G401.6 (cell line): ENCODE data around the gene NNAT.
"Not testable (repeated sequence)": the region's sequence is repeated elsewhere in the genome, so short reads cannot be mapped to it uniquely, and the experiment has no call there.

Source experiments
- FAIRE-seq: peaks from 2 replicates; lab custom pipeline; 2012; peaks lifted over from hg19 to GRCh38; lab: Jason Lieb, UNC

Gene NNAT

DNA sequence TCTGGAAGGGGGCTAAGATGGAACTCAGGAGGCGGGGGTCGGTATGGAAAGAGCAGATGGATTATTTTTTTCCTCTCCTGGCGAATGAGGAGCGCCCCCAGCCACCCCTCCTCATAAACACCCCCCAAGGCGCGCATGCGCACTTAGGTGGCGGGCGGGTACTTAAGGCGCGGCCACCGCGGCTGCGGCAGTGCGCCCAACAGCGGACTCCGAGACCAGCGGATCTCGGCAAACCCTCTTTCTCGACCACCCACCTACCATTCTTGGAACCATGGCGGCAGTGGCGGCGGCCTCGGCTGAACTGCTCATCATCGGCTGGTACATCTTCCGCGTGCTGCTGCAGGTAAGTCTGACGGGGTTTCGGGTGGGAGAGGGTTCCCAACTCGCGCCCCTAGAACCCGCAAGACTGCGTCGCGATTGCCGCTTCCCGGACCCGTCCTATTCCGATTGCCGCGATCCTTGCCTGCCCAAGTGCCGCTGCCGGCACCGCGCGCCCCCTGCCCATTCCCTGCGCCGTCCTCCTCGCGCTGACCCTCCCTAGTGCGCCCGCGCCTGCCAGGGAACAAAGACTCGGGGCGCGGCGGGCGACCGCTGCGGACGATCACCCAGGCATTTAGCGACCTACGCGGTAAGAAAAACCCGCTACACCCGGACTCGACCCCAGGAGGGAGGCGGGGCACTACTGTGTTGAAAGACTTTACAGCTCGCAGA lies at the start of gene NNAT:
Gene NNAT (plus strand): TSS at position 190 of the 711 bp plus-strand sequence. CDS start 82 bp downstream, at position 272.
- FAIRE-seq: no peak

- no peak for FAIRE-seq
These were observed 49.3 kb upstream of the NNAT start for GRCh38 chr20:37471741-37472235.

GRCh38 chr20:37472435-37472834 lies 48.6 kb upstream of the NNAT start:
- not testable (repeated sequence) for FAIRE-seq

GRCh38 chr20:37473249-37474000 lies 47.6 kb upstream of the NNAT start:
- no peak for FAIRE-seq

DNA sequence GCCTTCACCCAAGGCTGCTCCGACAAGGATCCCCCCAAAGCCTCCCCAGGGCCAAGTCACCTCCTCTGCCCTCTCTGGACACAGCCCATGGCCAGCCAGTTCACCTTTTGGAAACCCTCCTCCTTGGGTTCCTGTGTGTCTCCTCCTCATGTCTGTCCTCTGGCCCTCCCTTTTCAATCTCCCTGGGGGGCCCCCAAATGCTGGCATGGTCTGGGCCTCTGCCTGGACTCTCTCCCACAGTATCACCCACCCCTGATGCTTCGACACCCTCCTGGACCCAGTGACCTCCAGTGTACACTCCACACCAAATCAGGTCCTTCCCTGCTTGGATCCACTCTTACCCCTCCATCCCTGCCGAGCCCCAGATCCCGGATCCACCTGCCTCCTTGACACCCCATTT lies 46.7 kb upstream of the NNAT start:
- no peak for FAIRE-seq

DNA sequence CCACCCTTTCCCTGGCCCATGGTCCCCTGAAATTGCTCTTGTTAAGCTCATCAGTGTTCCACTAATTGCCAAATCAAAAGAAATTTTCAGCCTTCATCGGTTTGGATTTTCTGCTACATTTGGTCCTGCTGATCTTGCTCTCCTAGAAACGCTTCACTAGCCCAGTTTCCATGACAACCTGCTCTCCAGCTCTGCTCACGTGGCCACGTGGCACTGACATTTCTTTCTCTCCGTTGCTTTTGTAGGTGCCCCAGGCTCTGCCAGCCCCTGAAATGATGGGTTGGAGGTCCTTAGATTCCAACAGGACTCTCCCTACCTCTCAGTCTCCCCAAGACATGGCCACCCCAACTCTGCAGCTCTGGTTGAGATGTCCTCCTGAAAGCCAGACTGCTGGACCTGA lies 45.8 kb upstream of the NNAT start:
- FAIRE-seq: no peak

- no peak for FAIRE-seq
These were observed 44.0 kb upstream of the NNAT start for GRCh38 chr20:37477041-37477440.

DNA sequence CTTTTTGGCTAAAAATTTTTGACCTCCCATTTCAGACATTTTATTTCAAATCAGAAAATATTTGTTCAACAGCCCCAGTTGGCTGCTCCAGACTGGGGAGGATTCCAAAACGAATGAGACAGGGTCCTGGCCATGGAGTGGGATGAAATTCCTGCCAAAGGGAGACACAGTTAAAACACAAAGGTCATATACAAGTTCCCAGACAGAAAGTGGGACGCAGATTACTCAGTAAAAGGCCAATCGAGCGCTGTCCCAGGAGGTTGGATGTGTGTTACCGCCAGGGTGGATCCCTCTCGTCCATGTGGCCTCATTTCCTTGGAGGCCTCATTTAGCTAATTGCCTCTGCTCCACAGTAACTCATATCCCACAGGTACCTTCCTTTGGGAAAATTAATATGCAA lies 41.8 kb upstream of the NNAT start:
- no peak for FAIRE-seq

GRCh38 chr20:37479925-37480691 lies 40.9 kb upstream of the NNAT start:
- FAIRE-seq: no peak

GRCh38 chr20:37480919-37481318 lies 40.1 kb upstream of the NNAT start:
- FAIRE-seq: no peak

DNA sequence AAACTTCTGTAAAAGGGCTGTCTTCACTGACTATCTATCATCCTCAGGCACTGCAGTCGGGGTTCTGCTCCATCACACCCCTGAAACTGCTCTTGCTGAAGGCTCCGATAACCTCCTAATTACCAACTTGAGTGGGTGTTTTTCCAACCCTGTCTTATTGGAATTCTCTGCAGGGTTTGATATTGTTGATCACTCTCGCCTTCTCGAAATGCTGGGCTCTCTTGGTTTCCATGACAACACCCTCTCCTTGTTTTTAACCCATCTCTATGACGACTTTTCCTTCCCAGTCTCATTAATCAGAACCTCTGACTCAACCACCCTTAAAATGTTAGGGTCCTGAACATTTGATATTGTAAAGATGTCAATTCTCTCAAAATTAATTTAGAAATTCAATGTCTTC lies 39.4 kb upstream of the NNAT start:
- no peak for FAIRE-seq

DNA sequence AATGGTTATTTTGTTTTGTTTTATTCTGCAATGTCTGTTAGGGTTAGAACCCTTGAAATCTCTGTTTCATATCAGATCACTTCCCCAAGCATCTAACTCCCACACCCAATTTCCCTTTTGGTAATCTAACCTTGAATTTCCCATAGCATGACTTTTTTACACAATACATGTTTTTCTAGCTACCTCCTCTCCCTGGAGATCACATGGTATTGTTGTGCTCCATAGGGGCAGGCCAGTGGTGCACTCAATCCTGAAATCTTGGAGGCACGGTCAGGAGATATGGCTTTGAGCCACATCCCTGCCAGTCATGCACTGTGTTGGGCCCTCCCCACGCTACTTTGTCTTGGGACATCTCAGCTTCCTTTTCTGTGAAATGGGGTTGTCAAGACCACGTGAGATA lies 36.7 kb upstream of the NNAT start:
- FAIRE-seq: no peak

- not testable (repeated sequence) for FAIRE-seq
These were observed 34.8 kb upstream of the NNAT start for GRCh38 chr20:37486209-37486608.

DNA sequence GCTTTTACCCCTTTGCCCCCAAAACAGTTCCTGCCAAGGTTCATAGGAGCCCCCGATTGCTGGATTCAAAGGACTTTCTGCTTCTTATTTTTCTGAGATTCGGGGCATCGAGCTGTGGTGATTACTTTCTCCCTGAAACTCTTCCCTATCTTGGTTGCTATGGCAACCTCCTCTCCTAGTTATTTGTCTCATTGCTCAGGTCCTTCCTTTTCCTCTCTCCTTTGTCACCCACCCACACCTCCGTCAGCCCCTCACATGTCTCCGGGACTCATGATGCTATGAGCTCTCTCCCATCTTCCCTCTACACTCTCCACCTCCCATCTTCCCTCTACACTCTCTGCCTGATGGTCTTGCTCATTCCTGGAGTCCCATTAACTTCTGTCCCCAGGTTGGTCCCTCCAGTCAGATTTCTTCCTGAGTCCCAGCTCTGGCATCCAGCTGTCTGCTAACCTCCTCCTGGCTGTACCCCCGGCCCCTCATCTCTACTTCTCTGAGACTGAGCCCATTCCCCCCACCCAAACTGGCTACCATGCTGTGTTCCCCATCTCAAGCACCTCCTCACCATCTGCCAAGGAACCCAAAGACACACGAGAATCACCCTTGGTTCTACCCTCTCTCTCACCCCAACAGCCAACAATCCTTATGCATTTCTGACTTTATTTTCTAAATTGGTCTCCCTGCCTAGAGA lies 30.2 kb upstream of the NNAT start:
- no peak for FAIRE-seq

- no peak for FAIRE-seq
These were observed 28.9 kb upstream of the NNAT start for GRCh38 chr20:37492096-37492625.

- FAIRE-seq: no peak
These were observed 28.1 kb upstream of the NNAT start for GRCh38 chr20:37492945-37493344.

DNA sequence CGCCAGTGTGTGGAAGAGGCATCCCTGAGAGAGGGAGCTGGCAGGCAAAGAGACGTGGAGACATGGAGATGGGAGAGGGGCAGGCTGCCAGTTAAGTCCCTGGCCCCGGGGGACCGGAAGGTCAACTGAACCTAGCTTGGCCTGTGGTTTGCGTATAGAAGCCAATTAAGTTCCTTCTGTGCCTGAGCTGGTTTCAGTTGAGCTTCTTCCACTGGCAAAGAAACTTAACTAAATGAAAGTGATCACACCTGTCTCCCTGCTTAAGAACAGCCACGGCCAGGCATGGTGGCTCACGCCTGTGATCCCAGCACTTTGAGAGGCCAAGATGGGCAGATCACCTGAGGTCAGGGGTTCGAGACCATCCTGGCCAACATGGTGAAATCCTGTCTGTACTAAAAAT lies 26.7 kb upstream of the NNAT start:
- no peak for FAIRE-seq

- FAIRE-seq: no peak
These were observed 26.3 kb upstream of the NNAT start for GRCh38 chr20:37494796-37495195.

DNA sequence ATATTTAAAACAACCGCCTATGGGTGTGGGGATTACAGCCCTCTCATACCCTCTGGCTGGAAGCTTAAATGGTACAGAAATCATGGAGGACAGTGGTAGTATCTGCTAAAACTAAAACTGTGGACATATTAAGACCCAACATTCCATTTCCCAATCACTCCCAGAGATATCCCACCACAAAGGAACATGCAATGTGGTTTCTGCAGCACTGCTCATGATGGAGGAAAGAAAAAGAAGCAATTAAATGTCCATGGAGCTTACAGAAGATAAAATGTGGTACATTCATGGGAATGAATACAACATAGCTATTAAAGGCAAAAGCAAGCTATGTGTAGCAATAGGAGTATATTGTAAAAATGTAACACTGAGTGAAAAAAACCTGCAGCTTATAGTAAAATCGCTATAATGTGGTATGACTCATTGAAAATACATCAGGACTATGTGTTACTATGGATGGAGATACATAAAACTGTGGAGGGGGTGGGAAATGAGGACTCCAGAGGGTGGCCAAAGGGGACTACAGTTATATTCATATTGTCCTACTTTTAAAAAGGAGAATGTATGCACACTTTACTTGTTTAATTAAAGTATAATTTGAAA lies 22.9 kb upstream of the NNAT start:
- no peak for FAIRE-seq

- no peak for FAIRE-seq
These were observed 20.7 kb upstream of the NNAT start for GRCh38 chr20:37500311-37500710.

GRCh38 chr20:37501940-37502339 lies 19.1 kb upstream of the NNAT start:
- no peak for FAIRE-seq

DNA sequence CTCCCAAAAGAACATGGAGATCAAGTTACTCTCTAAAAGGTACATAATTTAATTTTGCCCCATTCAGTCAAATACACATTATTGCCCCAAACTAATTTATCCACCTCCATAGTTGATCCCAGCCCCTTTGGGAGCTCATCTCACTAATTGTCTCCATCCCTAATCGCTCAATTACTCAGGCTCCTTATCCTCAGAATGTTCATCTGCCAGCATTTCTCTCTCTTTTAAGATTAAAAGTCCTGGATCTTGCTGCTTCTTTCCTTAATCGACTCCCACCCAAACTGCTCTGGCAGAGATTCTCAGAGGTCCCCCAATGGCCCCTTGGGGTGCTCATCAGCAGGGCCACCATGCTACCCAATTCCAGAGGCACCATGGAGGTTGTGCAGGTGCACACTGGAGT lies 18.4 kb upstream of the NNAT start:
- FAIRE-seq: no peak
